NCI-H2029 treated with DMSO at 0.1 percent for 48 hours (cell line): ENCODE measurements around the gene HOTAIR.

Source experiments
- DNase-seq: peaks from one replicate; lab custom pipeline; 2025; lab: John Stamatoyannopoulos, UW

The HOTAIR gene

GRCh38 chr12:53960187-53961024 is 14.3 kb downstream of the HOTAIR start:
- DNase-seq = no peak

GRCh38 chr12:53959314-53959713 is 15.4 kb downstream of the HOTAIR start:
- DNase-seq = no peak

GRCh38 chr12:53958128-53958527 is 16.6 kb downstream of the HOTAIR start:
- no peak for DNase-seq

- no peak for DNase-seq
Observed at GRCh38 chr12:53956914-53957536, 17.7 kb downstream of the HOTAIR start.

GRCh38 chr12:53956251-53956887 is 18.4 kb downstream of the HOTAIR start:
- no peak for DNase-seq

- DNase-seq = no peak
Observed at GRCh38 chr12:53955776-53956250, 18.9 kb downstream of the HOTAIR start.

GRCh38 chr12:53955036-53955775 is 19.5 kb downstream of the HOTAIR start:
- no peak for DNase-seq

- DNase-seq = no peak
Observed at GRCh38 chr12:53954694-53955035, 20.1 kb downstream of the HOTAIR start, which contains the start of gene HOXC12. Gene HOXC12, plus strand, starts transcription at chr12:53954903. Its CDS starts 27 bp downstream, at chr12:53954930.

GRCh38 chr12:53953831-53954693 is 20.7 kb downstream of the HOTAIR start:
- no peak for DNase-seq

GRCh38 chr12:53952871-53953734 is 21.7 kb downstream of the HOTAIR start:
- DNase-seq = no peak

- no peak for DNase-seq
Observed at GRCh38 chr12:53952335-53952694, 22.4 kb downstream of the HOTAIR start.

GRCh38 chr12:53951577-53952334 is 23.0 kb downstream of the HOTAIR start:
- DNase-seq = no peak

GRCh38 chr12:53950789-53951576 is 23.8 kb downstream of the HOTAIR start:
- DNase-seq = no peak

GRCh38 chr12:53950437-53950773 is 24.3 kb downstream of the HOTAIR start:
- DNase-seq = no peak

- DNase-seq = no peak
Observed at GRCh38 chr12:53949631-53950436, 24.9 kb downstream of the HOTAIR start.

GRCh38 chr12:53948650-53949593 is 25.8 kb downstream of the HOTAIR start:
- no peak for DNase-seq

GRCh38 chr12:53947743-53948142 is 27.0 kb downstream of the HOTAIR start:
- DNase-seq = no peak
